GM15510 (cell line): ENCODE measurements around the gene PRR35.

ENCODE experiments used
- POLR2A ChIP-seq: IDR thresholded peaks from 3 replicates; pipeline ENCODE4 v1.6.1; 2011; ENCODE audit warnings: borderline replicate concordance; ENCODE audit not compliant: insufficient read length; ENCODE audit errors: extremely low read depth

The PRR35 gene

GRCh38 chr16:586645-587590, 26.7 kb downstream of the PRR35 start:
- TF ChIP-seq POLR2A, result no peak

DNA sequence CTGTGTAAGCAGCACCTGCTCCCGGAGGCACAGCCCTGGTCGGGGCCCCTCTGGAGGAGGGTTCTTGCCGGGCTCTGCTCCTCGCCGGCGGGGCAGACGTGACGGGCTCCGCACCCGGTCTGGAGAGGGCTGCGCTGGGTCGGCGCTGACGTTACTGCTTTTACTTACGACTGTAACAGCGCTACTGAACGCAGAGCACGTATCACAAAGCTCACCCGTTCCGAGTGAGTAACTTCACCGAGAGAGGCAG, 28.4 kb downstream of the PRR35 start:
- no peak for TF ChIP-seq POLR2A

GRCh38 chr16:588889-589657, 28.9 kb downstream of the PRR35 start:
- peak; percentile 92 for TF ChIP-seq POLR2A

DNA sequence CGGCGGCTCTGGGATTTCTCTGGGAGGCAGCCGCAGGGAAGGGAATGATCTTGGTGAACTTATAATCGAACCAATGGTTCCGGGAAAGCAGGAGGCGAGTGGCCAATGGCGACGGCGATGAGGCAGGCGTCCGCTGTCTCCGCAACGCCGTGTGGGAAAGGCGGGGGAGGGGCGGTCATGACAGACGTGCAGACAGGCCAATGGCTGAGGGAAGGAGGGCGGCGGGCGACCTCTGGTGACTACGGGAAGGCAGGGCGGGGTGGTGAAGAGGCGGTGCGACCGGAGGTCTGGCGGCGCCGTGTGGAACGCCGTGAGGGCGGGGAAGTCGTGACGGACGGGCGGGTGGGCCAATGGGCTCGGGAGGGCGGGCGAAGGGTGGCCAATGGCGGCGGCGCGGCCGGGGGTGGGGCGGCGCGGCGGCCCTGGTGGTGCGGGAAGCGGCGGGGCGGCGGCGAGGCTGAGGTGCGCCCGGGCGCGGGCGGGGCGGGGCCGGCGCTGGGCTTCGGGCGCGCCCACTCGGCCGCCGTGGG, 29.5 kb downstream of the PRR35 start, which contains the start of gene RAB40C:
TSS of gene RAB40C (plus strand) at position 409 of the 530 bp plus-strand sequence. CDS start 226 bp downstream, outside the sequence.
- peak; percentile 42 for TF ChIP-seq POLR2A

DNA sequence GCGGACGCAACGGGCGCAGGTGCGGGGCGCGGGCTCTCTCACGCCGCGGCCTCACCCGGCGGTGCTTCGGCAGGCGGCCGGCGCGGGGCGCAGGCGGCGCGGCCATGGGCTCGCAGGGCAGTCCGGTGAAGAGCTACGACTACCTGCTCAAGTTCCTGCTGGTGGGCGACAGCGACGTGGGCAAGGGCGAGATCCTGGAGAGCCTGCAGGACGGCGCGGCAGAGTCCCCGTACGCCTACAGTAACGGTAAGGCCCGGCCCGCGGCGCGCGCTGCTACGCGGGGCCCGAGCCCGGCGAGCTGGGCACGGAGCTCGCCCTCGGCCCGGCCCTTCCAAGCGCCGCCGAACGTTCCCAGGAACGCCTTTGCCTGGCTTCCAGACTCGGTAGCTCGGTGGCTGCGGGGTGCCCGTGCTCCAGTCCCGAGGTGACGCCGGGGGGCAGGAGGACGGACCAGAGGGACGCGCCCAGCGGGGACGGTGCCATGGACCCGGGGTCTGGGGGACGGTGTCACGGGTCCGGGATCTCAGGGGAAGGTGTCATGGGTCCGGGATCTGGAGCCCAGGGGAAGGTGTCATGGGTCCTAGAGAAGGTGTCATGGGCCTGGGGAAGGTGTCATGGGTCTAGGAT, 30.1 kb downstream of the PRR35 start:
- peak; percentile 7 for TF ChIP-seq POLR2A

DNA sequence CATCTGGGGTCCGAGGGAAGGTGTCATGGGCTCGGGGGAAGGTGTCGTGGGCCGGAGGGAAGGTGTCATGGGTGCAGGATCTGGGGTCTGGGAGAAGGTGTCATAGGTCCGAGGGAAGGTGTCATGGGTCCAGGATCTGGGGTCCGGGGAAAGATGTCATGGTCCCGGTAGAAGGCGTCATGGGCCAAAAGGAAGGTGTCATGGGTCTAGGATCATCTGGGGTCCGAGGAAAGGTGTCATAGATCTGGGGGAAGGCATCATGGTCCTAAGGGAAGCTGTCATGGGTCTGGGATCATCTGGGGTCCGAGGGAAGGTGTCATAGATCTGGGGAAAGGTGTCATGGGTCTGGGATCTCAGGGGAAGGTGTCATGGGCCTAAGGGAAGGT, 30.6 kb downstream of the PRR35 start:
- no peak for TF ChIP-seq POLR2A

- no peak for TF ChIP-seq POLR2A
These were observed 31.0 kb downstream of the PRR35 start for GRCh38 chr16:591231-591630.

GRCh38 chr16:591892-592517, 31.8 kb downstream of the PRR35 start:
- no peak for TF ChIP-seq POLR2A

DNA sequence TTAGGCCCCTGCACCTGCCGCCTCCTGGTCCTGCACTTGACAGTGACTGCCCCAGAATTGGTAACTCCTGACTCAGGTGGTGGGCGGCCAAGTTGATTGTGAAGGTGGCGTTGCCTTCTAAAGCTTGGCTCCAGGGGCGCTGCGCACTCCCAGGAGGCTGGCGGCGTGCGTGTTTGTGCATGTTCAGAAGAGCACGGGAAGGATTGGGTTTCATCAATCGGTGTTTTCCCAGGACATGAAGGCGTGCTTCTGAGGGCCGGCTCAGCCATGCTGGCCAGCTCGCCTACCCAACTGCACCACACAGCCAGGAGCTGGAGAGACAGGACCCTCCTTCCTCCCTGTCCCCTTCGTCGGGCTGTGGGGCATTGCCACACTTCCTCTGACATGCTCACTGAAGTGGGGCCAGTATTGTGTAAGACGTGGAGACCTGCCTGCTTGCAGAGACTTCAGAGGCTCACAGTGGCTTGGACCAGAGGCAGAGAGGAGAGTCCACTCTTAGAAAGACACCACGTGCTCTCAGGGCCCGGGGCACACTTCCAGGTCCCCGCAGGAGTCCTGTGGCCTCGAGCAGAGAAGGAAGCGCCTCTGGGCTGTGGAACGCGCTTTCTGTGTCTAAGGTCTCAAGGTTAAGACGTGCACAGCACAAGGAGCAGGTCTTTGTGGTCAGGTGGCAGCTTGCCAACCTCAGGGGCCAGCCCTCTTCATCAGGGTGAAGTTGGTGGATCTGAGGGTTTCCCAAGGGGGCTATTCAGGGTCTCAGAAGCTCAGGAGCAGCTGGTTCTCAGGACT, 32.5 kb downstream of the PRR35 start:
- no peak for TF ChIP-seq POLR2A

- no peak for TF ChIP-seq POLR2A
These were observed 33.2 kb downstream of the PRR35 start for GRCh38 chr16:593406-593805.

- no peak for TF ChIP-seq POLR2A
These were observed 33.6 kb downstream of the PRR35 start for GRCh38 chr16:593807-594206.

DNA sequence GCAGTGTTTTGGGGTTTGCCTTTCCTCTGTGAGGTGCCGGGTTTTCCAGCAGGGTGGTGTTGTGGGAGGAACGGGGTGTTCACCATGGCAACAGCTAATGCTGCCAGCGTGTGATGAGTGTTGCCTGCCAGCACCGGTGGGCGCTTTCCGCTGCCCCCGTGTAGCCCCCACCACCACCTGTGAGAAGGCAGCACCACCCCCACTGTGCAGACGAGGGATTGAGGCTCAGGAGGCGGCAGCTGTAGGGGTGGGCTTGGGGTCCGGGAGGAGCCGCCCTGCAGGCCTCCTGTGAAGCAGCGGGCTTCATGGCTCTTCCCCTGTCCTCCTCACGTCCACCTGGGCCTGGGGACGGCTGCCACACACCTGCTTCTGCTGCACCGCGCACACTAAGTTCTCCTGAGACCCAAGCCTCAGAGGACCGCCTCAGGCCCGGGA, 34.9 kb downstream of the PRR35 start:
- TF ChIP-seq POLR2A, result no peak

- no peak for TF ChIP-seq POLR2A
These were observed 35.9 kb downstream of the PRR35 start for GRCh38 chr16:595942-596735.
